ENCODE results near the gene CCM2.

GRCh38 chr7:45072131-45073030, 72.4 kb downstream of the CCM2 start:
- TF ChIP-seq EZH2 (IDR thresholded peaks at IDR 0.05; ENCODE audit: borderline replicate concordance, low read depth, low read length, severe bottlenecking) (no peak), CTCF (IDR thresholded peaks at IDR 0.05; ENCODE audit: borderline replicate concordance, extremely low read depth, low read length, poor library complexity, severe bottlenecking) (no peak)

Data from DND-41 (cell line).